Activated CD4-positive, alpha-beta T cell treated with anti-CD3 and anti-CD28 coated beads, Interleukin-2, amount 50 U/mL, for 4 hours (primary cell): ENCODE data around the gene GLI2.

Source experiments
- DNase-seq, 2 experiments: peaks; one replicate each; pipeline ENCODE4 v3.0.0-alpha.2; 2020

The GLI2 gene

GRCh38 chr2:120739438-120740090 is 3.9 kb downstream of the GLI2 start:
- DNase-seq, result no peak

- no peak for DNase-seq
These were observed 4.7 kb downstream of the GLI2 start for GRCh38 chr2:120740375-120740764.

- no peak for DNase-seq
These were observed 5.3 kb downstream of the GLI2 start for GRCh38 chr2:120740765-120741524.

- no peak for DNase-seq
These were observed 6.2 kb downstream of the GLI2 start for GRCh38 chr2:120741571-120742561.

GRCh38 chr2:120743657-120744056 is 8.0 kb downstream of the GLI2 start:
- DNase-seq, result no peak

GRCh38 chr2:120744817-120745216 is 9.1 kb downstream of the GLI2 start:
- no peak for DNase-seq

- DNase-seq, result no peak
These were observed 9.9 kb downstream of the GLI2 start for GRCh38 chr2:120745420-120746111.

GRCh38 chr2:120746144-120746543 is 10.5 kb downstream of the GLI2 start:
- DNase-seq, result no peak

- no peak for DNase-seq
These were observed 11.6 kb downstream of the GLI2 start for GRCh38 chr2:120747281-120747680.

GRCh38 chr2:120747706-120748105 is 12.0 kb downstream of the GLI2 start:
- no peak for DNase-seq

- DNase-seq, result no peak
These were observed 12.6 kb downstream of the GLI2 start for GRCh38 chr2:120748310-120748709.

GRCh38 chr2:120748741-120749140 is 13.1 kb downstream of the GLI2 start:
- no peak for DNase-seq

- DNase-seq, result no peak
These were observed 14.1 kb downstream of the GLI2 start for GRCh38 chr2:120749506-120750431.

- no peak for DNase-seq
These were observed 15.0 kb downstream of the GLI2 start for GRCh38 chr2:120750488-120751210.

GRCh38 chr2:120751553-120751952 is 15.9 kb downstream of the GLI2 start:
- no peak for DNase-seq

GRCh38 chr2:120754067-120754960 is 18.6 kb downstream of the GLI2 start:
- no peak for DNase-seq

- DNase-seq, result no peak
These were observed 22.8 kb downstream of the GLI2 start for GRCh38 chr2:120758181-120759144.

- DNase-seq, result no peak
These were observed 24.1 kb downstream of the GLI2 start for GRCh38 chr2:120759543-120760331.
